ENCODE data around the gene ZP3.
"Not testable (repeated sequence)": the region's sequence is repeated elsewhere in the genome, so short reads cannot be mapped to it uniquely, and the experiment has no call there.

The ZP3 gene

GRCh38 chr7:76473097-76473496 lies 48.3 kb downstream of the ZP3 start:
- H3K27me3 ChIP-seq (replicated peaks; ENCODE audit: control insufficient read depth, insufficient read depth, low read length); H3K36me3 ChIP-seq (ENCODE audit: control insufficient read depth, insufficient read depth, low read length, severe bottlenecking); H3K9me3 ChIP-seq (ENCODE audit: control insufficient read depth, low read length); DNase-seq (ENCODE audit: low read depth); H3K4me1 ChIP-seq (ENCODE audit: control insufficient read depth, insufficient read depth, low read length); H3K9ac ChIP-seq (ENCODE audit: low read length); H3K4me3 ChIP-seq (ENCODE audit: low read length): not testable (repeated sequence)

GRCh38 chr7:76476280-76476679 lies 51.5 kb downstream of the ZP3 start:
- not testable (repeated sequence) for H3K4me3 ChIP-seq (ENCODE audit: low read length); H3K36me3 ChIP-seq (ENCODE audit: control insufficient read depth, insufficient read depth, low read length, severe bottlenecking); DNase-seq (ENCODE audit: low read depth); H3K9ac ChIP-seq (ENCODE audit: low read length); H3K4me1 ChIP-seq (ENCODE audit: control insufficient read depth, insufficient read depth, low read length); H3K27me3 ChIP-seq (replicated peaks; ENCODE audit: control insufficient read depth, insufficient read depth, low read length); H3K9me3 ChIP-seq (ENCODE audit: control insufficient read depth, low read length)

GRCh38 chr7:76476742-76477474 lies 52.2 kb downstream of the ZP3 start:
- not testable (repeated sequence) for H3K4me1 ChIP-seq (ENCODE audit: control insufficient read depth, insufficient read depth, low read length); H3K27me3 ChIP-seq (replicated peaks; ENCODE audit: control insufficient read depth, insufficient read depth, low read length); H3K9me3 ChIP-seq (ENCODE audit: control insufficient read depth, low read length); H3K36me3 ChIP-seq (ENCODE audit: control insufficient read depth, insufficient read depth, low read length, severe bottlenecking); H3K4me3 ChIP-seq (ENCODE audit: low read length); H3K9ac ChIP-seq (ENCODE audit: low read length); DNase-seq (ENCODE audit: low read depth)

GRCh38 chr7:76479628-76480027 lies 54.9 kb downstream of the ZP3 start:
- H3K4me3 ChIP-seq (ENCODE audit: low read length); H3K27me3 ChIP-seq (replicated peaks; ENCODE audit: control insufficient read depth, insufficient read depth, low read length); DNase-seq (ENCODE audit: low read depth); H3K36me3 ChIP-seq (ENCODE audit: control insufficient read depth, insufficient read depth, low read length, severe bottlenecking); H3K9ac ChIP-seq (ENCODE audit: low read length); H3K9me3 ChIP-seq (ENCODE audit: control insufficient read depth, low read length); H3K4me1 ChIP-seq (ENCODE audit: control insufficient read depth, insufficient read depth, low read length): not testable (repeated sequence)

GRCh38 chr7:76480403-76481253 lies 55.9 kb downstream of the ZP3 start:
- not testable (repeated sequence) for DNase-seq (ENCODE audit: low read depth); H3K36me3 ChIP-seq (ENCODE audit: control insufficient read depth, insufficient read depth, low read length, severe bottlenecking); H3K9ac ChIP-seq (ENCODE audit: low read length); H3K9me3 ChIP-seq (ENCODE audit: control insufficient read depth, low read length); H3K27me3 ChIP-seq (replicated peaks; ENCODE audit: control insufficient read depth, insufficient read depth, low read length); H3K4me3 ChIP-seq (ENCODE audit: low read length); H3K4me1 ChIP-seq (ENCODE audit: control insufficient read depth, insufficient read depth, low read length)

GRCh38 chr7:76482660-76483059 lies 57.9 kb downstream of the ZP3 start:
- H3K36me3 ChIP-seq (ENCODE audit: control insufficient read depth, insufficient read depth, low read length, severe bottlenecking); H3K27me3 ChIP-seq (replicated peaks; ENCODE audit: control insufficient read depth, insufficient read depth, low read length); H3K4me3 ChIP-seq (ENCODE audit: low read length); H3K9me3 ChIP-seq (ENCODE audit: control insufficient read depth, low read length); DNase-seq (ENCODE audit: low read depth); H3K4me1 ChIP-seq (ENCODE audit: control insufficient read depth, insufficient read depth, low read length); H3K9ac ChIP-seq (ENCODE audit: low read length): not testable (repeated sequence)

GRCh38 chr7:76483081-76483480 lies 58.3 kb downstream of the ZP3 start:
- H3K4me3 ChIP-seq (ENCODE audit: low read length); H3K9me3 ChIP-seq (ENCODE audit: control insufficient read depth, low read length); DNase-seq (ENCODE audit: low read depth); H3K36me3 ChIP-seq (ENCODE audit: control insufficient read depth, insufficient read depth, low read length, severe bottlenecking); H3K4me1 ChIP-seq (ENCODE audit: control insufficient read depth, insufficient read depth, low read length); H3K27me3 ChIP-seq (replicated peaks; ENCODE audit: control insufficient read depth, insufficient read depth, low read length); H3K9ac ChIP-seq (ENCODE audit: low read length): not testable (repeated sequence)

- not testable (repeated sequence) for H3K9ac ChIP-seq (ENCODE audit: low read length); H3K9me3 ChIP-seq (ENCODE audit: control insufficient read depth, low read length); H3K4me3 ChIP-seq (ENCODE audit: low read length); DNase-seq (ENCODE audit: low read depth); H3K27me3 ChIP-seq (replicated peaks; ENCODE audit: control insufficient read depth, insufficient read depth, low read length); H3K4me1 ChIP-seq (ENCODE audit: control insufficient read depth, insufficient read depth, low read length); H3K36me3 ChIP-seq (ENCODE audit: control insufficient read depth, insufficient read depth, low read length, severe bottlenecking)
Observed at GRCh38 chr7:76484456-76484855, 59.7 kb downstream of the ZP3 start.

GRCh38 chr7:76485822-76486610 lies 61.3 kb downstream of the ZP3 start:
- not testable (repeated sequence) for DNase-seq (ENCODE audit: low read depth); H3K27me3 ChIP-seq (replicated peaks; ENCODE audit: control insufficient read depth, insufficient read depth, low read length); H3K4me3 ChIP-seq (ENCODE audit: low read length)

GRCh38 chr7:76486618-76487017 lies 61.9 kb downstream of the ZP3 start:
- not testable (repeated sequence) for H3K9ac ChIP-seq (ENCODE audit: low read length); H3K4me1 ChIP-seq (ENCODE audit: control insufficient read depth, insufficient read depth, low read length); H3K27me3 ChIP-seq (replicated peaks; ENCODE audit: control insufficient read depth, insufficient read depth, low read length); H3K36me3 ChIP-seq (ENCODE audit: control insufficient read depth, insufficient read depth, low read length, severe bottlenecking); H3K9me3 ChIP-seq (ENCODE audit: control insufficient read depth, low read length); DNase-seq (ENCODE audit: low read depth); H3K4me3 ChIP-seq (ENCODE audit: low read length)

More at GRCh38 chr7:76485822-76486610, 61.3 kb downstream of the ZP3 start:
- not testable (repeated sequence) for H3K9me3 ChIP-seq (ENCODE audit: control insufficient read depth, low read length); H3K9ac ChIP-seq (ENCODE audit: low read length); H3K4me1 ChIP-seq (ENCODE audit: control insufficient read depth, insufficient read depth, low read length); H3K36me3 ChIP-seq (ENCODE audit: control insufficient read depth, insufficient read depth, low read length, severe bottlenecking)

- not testable (repeated sequence) for H3K27me3 ChIP-seq (replicated peaks; ENCODE audit: control insufficient read depth, insufficient read depth, low read length); H3K9ac ChIP-seq (ENCODE audit: low read length); DNase-seq (ENCODE audit: low read depth); H3K4me3 ChIP-seq (ENCODE audit: low read length); H3K9me3 ChIP-seq (ENCODE audit: control insufficient read depth, low read length); H3K4me1 ChIP-seq (ENCODE audit: control insufficient read depth, insufficient read depth, low read length); H3K36me3 ChIP-seq (ENCODE audit: control insufficient read depth, insufficient read depth, low read length, severe bottlenecking)
Observed at GRCh38 chr7:76487969-76488368, 63.2 kb downstream of the ZP3 start.
